ENCODE results near the gene BEST2. TPM values are rescaled to one million over a fixed set of nuclear protein-coding genes. Genes with fewer than 3 reads are reported as not detected.
A peak's percentile ranks its signal among the peaks of the same experiment; 100 is the strongest.

Gene BEST2
- total and polyA plus RNA-seq, 12 donors, result not detected

DNA sequence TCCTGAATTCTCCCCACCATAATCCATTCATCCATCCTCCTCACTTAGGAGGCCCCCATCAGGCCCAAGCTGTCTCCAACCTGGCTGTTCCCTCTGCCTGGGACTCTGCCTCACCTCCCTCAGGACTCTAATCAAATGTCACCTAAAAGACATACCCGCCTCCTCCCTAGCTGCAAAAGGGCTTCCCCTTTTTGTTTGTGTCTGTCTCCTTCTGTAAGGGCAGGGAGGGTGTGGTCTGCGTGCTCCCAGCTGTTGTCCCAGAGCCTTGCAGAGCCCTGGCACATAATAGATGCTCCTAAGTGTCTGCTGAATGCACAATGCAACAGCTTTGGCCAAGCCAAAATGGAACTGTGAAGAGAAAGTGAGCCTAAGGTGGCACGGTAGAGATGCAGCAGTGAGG is 21.5 kb upstream of the BEST2 start:
- no peaks in the 10 kb centered on the region for H3K9me3 ChIP-seq
- no peak overlapping the region for H3K4me3 ChIP-seq
- ATAC-seq (no peak), DNase-seq (no peak)
- intact Hi-C loops (cut with DNase I), result no loop called here
- peaks cover 0 to 52% (median 16%) of the 10 kb centered on the region in 9 donors for H3K36me3 ChIP-seq
- peaks cover 13 to 39% (median 23%) of the 10 kb centered on the region in 9 donors for H3K4me1 ChIP-seq
- 82 to 89% methylated on average over 3 of the region's 3 CpGs for WGBS, 2 donors
- H3K27ac ChIP-seq, result no peak overlapping the region
- H3K27me3 ChIP-seq, result no peaks in the 10 kb centered on the region
- TF ChIP-seq, protein P1, sequence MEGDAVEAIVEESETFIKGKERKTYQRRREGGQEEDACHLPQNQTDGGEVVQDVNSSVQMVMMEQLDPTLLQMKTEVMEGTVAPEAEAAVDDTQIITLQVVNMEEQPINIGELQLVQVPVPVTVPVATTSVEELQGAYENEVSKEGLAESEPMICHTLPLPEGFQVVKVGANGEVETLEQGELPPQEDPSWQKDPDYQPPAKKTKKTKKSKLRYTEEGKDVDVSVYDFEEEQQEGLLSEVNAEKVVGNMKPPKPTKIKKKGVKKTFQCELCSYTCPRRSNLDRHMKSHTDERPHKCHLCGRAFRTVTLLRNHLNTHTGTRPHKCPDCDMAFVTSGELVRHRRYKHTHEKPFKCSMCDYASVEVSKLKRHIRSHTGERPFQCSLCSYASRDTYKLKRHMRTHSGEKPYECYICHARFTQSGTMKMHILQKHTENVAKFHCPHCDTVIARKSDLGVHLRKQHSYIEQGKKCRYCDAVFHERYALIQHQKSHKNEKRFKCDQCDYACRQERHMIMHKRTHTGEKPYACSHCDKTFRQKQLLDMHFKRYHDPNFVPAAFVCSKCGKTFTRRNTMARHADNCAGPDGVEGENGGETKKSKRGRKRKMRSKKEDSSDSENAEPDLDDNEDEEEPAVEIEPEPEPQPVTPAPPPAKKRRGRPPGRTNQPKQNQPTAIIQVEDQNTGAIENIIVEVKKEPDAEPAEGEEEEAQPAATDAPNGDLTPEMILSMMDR (IDR thresholded peaks at IDR 0.05), result no peak

DNA sequence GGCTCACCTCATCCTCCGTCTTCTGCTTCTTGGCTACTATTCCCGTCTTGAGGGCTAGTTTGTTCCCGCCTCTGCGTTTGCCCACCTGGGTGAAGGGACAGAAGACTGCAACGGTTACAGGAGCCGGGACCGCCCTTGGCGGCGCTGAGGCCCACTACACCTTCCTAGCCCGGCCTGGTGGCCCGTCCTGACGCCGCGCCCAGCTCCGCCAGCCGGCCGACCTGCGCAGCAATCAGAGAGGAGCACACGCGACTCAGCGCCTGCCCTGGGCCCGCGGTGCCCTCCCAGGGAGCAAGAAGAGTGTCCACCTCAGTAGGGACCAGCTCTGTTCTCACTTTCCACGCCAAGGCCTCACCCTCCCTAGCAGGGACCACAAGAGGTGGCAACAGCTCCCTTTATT is 20.3 kb upstream of the BEST2 start:
- H3K4me3 ChIP-seq, result no peak overlapping the region
- intact Hi-C loops (cut with DNase I), result no loop called here
- TF ChIP-seq, protein P1 (IDR thresholded peaks at IDR 0.05), result no peak
- ATAC-seq, result no peak
- no peaks in the 10 kb centered on the region for H3K27me3 ChIP-seq
- no peak overlapping the region for H3K27ac ChIP-seq
- WGBS, 2 donors, result 92 to 94% methylated on average over 24 of the region's 24 CpGs
- peaks cover 0 to 52% (median 16%) of the 10 kb centered on the region in 9 donors for H3K36me3 ChIP-seq
- no peak for DNase-seq
- peaks cover 13 to 46% (median 25%) of the 10 kb centered on the region in 9 donors for H3K4me1 ChIP-seq
- no peaks in the 10 kb centered on the region for H3K9me3 ChIP-seq

DNA sequence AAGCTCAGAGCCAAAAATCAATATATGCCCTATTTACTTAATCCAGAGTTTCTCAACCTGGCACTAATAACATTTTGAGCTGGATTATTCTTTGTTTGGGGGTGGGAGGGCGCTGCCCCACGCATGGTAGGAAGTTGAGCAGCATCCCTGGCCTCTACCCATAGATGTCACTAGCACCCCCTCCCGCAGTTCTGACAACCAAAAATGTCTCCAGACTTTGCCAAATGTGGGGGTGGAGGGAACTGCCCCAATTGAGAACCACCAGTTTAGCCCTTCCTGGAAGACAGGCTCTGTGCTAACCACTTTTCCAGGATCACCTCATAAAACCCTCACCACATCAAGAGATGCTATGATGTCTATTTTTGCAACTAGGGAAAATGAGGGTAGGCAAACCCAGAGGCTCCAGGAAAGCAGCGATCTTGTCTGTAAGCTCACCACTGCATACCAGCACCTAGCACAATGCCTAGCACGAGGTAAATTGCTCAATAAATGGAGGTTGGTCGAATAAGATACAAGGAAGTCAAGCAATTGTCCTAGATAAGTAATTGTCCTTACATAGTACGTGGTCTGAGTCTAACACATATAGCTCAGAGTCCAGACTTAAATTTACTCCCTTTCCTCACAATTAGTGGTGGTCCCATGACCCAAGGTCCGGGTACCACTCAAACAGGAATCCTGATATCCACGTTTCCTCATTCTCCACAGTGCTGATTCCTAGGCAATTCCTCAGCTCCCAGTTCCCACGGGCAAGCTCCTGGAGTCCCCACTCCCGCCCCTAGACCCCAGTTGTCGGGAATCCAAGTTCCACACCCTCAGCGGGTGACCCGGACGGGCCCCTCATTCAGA is 18.0 kb upstream of the BEST2 start:
- H3K36me3 ChIP-seq, result peaks cover 0 to 43% (median 16%) of the 10 kb centered on the region in 9 donors
- no peaks in the 10 kb centered on the region for H3K27me3 ChIP-seq
- H3K9me3 ChIP-seq, result no peaks in the 10 kb centered on the region
- peaks cover 20 to 61% (median 41%) of the 10 kb centered on the region in 9 donors for H3K4me1 ChIP-seq
- intact Hi-C loops (cut with DNase I), result loop anchor here in 1 of 10 donors (1.0 kb wide), 1 partner anchor 11 kb away; no protein-coding TSS in a partner anchor
- peak overlapping the region; percentile 70 to 99 (median 96) for H3K4me3 ChIP-seq
- ATAC-seq (no peak), DNase-seq (no peak)
- peak overlapping the region; percentile 90 to 100 (median 97) for H3K27ac ChIP-seq
- 1 to 2% methylated on average over 15 of the region's 15 CpGs for WGBS, 2 donors
- TF ChIP-seq, protein P1 (IDR thresholded peaks at IDR 0.05), result peak in 4 of 9 donors; percentile 9 to 44 (median 28)

DNA sequence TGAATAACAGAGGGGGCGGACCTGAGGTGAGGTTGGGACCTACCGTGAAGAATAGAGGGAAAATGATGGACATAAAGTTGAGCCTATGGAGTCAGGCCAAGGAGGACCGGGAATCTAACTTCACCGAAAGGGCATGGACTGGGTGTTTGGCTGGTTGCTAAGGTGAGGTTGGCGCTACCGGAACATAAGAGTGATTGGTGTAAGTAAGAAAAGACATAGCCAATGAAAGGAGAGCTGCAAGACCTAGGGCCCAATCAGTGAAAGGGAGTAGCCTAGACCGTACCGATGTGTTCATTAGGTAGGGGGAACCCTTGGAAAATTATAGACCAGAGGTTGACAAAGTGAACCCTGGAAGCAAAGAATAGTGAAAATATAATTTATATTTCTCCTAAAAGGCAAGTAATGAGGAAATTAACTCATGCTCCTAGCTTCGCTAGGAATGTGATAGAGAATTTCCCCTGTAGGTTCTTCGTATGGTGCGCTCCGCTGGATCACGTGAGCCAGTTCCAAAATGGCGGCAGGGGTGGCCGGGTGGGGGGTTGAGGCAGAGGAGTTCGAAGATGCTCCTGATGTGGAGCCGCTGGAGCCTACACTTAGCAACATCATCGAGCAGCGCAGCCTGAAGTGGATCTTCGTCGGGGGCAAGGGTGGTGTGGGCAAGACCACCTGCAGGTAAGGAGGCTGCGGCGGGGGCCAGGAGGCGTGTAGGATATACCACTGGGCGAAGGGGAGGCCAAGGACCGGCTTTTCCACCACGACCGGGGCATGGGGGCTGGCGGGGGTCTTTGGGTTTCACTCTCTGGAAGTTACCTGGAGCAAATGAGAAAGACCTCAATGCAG is 14.4 kb upstream of the BEST2 start, which contains the start of gene GET3:
Gene GET3 (plus strand): TSS at position 503 of the 840 bp plus-strand sequence. CDS start 9 bp downstream, at position 512.
- Histone ChIP-seq H3K9me3 (no peaks in the 10 kb centered on the region), H3K36me3 (peaks cover 0 to 44% (median 0%) of the 10 kb centered on the region in 9 donors), H3K4me1 (peaks cover 19 to 51% (median 39%) of the 10 kb centered on the region in 9 donors), H3K27me3 (no peaks in the 10 kb centered on the region), H3K27ac (peak within 1 kb of the TSS; percentile 83 to 98 (median 92)), H3K4me3 (peak within 1 kb of the TSS; percentile 68 to 93 (median 78))
- intact Hi-C loops (cut with DNase I), result loop anchor here in 3 of 10 donors (1.0 to 2.0 kb wide), 3 partner anchors 14 to 56 kb away; partner anchors contain the start of genes HOOK2 (in 1 of the 3) and TNPO2 (in 1 of the 3)
- TF ChIP-seq, protein P1 (IDR thresholded peaks at IDR 0.05), result no peak
- DNase-seq (peak; percentile 75 to 96), ATAC-seq (peak; percentile 87 to 95 (median 92))
- WGBS, 2 donors, result 0% methylated on average over 29 of the region's 29 CpGs
